ENCODE data around the gene SLC35F5.
"Not testable (repeated sequence)": the region's sequence is repeated elsewhere in the genome, so short reads cannot be mapped to it uniquely, and the experiment has no call there.

The SLC35F5 gene, protein sequence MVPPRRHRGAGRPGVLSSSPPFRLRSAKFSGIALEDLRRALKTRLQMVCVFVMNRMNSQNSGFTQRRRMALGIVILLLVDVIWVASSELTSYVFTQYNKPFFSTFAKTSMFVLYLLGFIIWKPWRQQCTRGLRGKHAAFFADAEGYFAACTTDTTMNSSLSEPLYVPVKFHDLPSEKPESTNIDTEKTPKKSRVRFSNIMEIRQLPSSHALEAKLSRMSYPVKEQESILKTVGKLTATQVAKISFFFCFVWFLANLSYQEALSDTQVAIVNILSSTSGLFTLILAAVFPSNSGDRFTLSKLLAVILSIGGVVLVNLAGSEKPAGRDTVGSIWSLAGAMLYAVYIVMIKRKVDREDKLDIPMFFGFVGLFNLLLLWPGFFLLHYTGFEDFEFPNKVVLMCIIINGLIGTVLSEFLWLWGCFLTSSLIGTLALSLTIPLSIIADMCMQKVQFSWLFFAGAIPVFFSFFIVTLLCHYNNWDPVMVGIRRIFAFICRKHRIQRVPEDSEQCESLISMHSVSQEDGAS

DNA sequence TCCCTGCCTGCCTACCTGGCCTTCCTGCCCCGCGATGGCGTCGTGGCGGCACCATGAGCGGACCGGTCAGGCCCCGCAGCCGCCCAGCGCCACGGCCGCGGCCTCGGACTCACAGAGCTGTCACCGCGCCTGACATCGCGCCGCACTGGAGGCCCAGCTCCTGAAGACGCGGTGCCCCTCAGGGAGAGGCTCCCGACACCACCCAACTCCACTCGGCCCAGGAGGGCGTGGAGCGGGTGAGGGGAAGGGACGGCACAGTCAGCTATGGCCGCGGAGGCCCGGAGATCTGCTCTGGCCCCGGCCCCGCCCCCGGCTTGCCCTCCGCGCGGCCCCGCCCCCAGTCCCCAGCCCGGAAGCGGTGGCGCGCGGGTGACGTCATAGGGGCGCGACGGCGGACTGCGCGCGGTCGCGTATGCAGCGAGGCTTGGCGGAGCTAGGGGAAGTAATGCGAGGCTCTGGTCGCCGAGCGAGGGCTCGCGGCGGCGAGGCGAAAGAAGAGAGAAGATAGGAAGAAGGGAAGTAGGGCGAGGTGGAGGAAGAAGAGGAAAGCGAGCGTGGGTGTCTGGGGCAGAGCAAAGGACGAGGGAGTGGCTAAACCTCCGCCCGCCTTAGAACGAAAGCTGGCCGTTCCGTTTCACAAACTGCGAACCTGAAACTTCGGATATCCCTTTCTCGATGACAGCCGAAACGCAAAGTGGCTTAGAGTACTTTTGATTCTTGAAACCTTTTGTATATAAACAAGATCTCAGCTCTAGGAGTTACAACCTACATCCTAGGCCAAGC lies at the start of gene SLC35F5:
SLC35F5 (minus strand) TSS at position 288 of the 783 bp plus-strand sequence; CDS start at position 55, 233 bp downstream.
- DNase-seq (ENCODE audit: low spot score): peak; percentile 79

DNA sequence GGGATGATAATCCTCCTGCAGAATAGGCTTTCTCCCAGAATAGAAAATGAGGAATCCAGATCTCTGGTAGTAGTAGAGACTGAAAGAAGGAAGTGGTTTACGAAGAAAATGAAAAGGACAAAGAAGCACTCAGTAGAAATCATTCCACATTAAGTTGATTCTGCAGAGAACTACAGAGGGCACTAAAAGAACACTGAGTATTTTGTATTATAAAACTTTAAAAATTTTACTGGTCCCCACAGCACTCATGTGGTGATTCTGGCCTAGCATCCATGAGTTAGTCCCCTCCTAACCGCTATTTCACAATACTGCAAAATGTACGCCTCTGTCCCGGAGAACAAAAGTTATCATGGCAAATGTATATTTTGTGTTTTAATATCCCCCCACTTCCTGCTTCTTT lies 42.9 kb upstream of the SLC35F5 start:
- no peak for DNase-seq (ENCODE audit: low spot score)

DNA sequence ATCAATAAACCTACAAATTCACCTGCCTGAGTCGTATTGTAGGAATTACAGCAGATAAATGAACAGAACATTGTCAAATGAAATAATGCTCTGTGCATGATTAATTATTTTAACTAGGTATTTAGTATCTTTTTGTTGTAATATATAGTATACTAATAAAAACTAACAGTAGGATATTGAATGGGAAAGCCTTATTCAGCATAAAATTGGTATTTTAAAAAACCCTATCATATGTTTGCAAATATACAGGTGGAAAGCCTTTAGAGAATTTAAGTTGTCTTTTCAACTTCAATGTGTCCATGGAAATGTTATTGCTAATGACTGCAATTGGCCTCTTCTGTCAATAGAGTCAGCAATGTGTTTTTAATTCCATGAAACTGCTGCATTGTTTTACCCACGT lies 40.8 kb upstream of the SLC35F5 start:
- DNase-seq (ENCODE audit: low spot score): no peak

DNA sequence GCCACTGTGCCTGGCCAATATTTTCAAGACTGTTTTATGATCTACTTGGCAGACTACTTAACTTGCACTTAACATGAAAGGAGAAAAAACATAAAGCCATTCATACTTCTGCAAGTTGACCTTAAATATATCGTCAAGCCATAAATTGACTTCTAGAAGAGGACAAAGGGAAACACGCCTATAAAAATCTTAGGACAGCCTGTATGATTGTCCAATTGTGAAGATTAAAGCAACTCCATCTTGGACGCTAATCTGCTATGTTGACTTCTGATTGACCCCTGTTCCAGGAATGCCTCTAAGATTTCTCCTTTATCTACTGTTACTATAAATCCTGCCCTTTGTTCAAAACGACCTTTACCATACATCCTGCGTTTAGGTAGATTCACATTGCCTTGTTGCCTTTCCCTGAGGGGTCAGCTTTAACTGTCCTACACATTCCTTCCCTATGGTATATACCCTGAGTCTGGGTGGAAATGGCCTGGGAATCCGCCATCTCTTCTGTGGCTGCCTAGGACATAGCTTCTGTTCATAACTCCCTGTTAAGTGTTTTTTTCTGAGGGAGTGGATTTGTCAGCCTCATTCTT lies 40.2 kb upstream of the SLC35F5 start:
- DNase-seq (ENCODE audit: low spot score): no peak

DNA sequence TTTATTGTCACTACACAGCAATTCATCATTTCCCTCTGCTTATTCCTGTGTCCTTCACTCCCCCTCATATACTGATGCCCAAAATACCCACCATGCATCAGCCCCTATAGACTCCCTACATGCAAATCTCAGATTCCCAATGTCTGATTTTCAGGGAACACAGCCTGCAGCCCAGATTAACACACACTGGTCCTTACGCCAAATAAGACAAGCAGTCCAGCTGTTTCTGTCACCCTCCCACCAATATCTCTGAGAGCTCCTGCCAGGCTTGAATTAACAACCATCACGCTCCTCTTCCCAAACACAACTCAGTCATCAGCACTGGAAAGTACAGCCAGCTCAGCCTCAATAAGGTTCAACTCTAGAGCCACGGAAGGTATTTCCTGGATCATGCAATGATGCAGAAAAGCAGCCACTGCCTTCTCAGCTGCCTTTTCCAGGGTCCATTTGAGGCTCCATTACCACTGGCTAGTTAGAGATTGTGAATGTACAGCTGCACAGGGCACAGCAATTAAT lies 39.0 kb upstream of the SLC35F5 start:
- no peak for DNase-seq (ENCODE audit: low spot score)

DNA sequence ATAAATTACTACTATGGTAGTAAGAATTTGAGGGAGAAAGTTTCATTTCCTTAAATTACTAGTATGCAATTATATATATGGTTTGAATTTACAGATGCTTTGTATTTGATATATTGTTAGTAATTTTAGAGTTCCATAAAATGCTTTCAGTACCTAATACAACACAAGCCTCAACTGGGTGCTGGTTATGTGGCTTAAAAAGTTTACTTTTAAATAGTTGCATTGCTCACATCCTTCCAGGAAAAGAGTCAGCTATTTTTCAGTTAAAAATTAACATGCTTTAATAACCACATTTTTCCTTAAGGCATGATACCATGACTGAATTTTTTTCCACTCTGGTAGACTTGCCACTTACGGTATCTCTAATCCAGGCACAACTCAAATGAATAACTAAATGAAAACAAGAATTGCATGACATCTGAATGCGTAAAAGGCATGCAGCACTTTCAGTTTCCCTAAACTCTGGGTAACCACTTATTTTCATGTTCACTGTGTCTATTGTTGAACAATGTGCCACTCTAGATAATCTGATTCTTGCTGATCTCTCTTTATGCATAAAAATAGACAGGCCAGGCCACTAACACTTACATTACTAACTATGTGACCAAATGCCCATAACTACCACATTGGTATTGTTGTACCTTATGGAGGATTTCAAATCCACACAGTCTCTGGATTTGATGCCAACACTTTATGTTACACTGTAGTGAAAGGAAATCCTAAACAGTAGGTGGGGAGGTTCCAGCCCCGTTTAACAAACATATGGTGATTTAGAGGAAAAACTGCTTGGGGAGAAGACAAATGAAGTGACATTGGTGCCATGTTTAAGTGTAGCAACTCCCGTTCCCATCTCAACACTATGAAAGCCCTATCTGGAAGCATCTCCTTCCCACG lies 35.5 kb upstream of the SLC35F5 start:
- DNase-seq (ENCODE audit: low spot score): peak; percentile 21

DNA sequence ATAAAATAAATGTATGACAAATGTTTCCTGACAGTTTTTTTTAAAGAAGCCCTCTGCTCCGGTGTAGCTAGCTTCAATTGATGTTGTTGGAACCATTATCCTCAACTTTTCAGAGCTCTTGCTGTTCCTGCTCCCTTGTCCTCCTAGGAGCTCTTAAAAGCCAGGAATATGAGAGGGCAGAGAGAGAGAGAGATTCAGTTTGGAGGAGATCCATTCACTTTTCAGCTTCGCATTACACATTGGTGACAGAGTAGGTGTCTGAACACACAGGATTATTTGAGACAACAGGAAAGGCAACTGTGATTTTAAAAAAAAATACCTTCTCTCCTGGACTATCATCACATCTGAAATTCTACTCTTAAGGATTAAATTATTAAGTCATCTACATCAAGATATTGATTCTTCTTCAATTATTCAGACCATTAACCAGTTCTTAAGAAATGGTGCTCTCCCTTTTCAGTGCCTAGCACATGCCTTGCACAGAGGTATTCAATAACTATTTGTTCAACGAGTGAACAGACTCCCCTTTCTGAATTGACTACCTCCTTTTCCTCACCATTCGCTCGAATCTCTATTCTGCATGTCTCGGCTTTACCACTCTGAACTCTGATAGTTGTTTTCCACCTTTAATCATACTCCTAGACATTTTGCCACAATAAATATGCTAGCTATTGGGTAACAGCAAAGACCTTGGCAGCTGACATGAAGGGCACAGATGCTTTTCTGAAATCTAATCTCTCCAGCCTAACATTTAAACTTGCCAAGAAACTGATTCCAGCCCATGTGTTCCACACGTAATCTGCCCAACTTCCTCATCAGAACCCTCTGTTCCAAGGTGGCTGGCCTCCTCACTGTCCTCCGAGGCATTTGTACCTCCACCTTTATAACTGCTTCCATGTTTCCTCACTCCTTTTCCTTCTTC lies 28.6 kb upstream of the SLC35F5 start:
- DNase-seq (ENCODE audit: low spot score): no peak

DNA sequence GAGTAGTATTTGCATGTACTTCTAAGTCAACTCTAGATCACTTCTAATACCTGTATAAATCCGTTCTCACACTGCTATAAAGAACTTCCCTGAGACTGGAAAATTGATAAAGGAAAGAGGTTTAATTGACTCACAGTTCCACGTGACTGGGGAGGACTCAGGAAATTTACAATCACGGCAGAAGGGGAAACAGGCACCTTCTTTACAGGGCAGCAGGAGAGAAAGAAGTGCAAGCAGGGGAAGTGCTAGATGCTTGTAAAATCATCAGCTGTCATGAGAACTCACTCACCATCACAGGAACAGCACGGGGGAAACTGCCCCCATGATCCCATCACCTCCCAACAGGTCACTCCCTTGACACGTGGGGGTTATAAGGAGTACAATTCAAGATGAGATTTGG lies 24.0 kb upstream of the SLC35F5 start:
- DNase-seq (ENCODE audit: low spot score): no peak

DNA sequence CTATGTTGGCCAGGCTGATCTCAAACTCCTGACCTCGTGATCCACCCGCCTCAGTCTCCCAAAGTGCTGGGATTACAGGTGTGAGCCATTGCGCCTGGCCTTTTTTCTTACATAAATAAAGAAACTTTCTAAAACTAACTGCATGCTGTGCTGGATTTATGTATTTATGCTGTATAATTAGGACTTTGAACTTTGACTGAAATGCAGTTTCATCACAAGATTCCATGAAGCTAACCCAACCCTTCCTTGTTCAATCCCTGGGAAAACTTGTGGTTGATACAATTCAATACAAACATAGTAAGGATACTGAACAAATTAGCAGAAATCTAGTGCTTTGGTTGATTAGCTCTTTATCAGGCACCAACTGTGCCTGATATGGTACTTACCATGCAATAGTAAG lies 20.9 kb upstream of the SLC35F5 start:
- no peak for DNase-seq (ENCODE audit: low spot score)

DNA sequence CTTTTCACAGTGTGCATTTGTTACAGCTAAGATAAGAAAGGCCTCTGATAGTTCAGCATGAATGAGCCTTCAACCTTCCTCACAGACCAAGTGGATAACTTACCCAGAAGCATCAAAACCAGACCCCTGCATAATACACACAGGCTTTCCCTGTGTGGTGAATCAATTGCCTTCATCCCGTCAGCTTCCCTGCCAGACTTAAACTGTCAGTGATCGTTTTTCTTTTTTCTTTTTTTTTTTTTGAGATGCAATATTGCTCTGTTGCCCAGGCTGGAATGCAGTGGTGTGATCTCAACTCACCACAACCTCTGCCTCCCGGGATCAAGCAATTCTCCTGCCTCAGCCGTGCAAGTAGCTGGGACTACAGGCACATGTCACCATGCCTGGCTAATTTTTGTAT lies 20.5 kb upstream of the SLC35F5 start:
- no peak for DNase-seq (ENCODE audit: low spot score)

DNA sequence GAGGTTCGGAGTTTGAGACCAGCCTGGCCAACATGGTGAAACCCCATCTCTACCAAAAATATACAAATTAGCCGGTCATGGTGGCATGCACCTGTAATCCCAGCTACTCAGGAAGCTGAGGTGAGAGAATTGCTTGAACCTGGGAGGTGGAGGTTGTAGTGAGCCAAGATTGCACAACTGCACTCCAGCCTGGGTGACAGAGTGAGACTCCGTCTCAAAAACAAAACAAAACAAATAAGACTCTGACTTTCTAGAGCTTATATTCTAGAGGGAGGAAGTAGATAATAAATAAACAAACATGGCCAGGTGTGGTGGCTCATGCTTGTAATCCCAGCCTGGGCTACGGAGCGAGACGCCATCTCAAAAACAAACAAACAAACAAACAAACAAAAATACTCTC lies 18.2 kb upstream of the SLC35F5 start:
- not testable (repeated sequence) for DNase-seq (ENCODE audit: low spot score)

DNA sequence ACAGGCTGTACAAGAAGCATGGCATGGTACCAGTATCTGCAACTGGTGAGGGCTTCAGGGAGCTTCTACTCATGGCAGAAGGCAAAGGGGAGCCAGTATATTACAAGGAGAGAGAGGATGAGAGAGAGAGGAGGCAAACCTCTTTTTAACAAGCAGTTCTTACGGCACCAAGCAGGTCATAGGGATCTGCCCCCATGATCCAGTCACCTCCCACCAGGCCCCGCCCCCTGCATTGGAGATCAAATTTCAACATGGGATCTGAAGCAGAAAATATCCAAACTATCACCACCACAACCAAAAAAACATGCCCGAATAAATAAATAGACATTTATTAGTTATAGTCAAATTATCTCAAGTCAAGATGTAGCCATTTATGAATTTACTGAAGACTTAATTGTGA lies 14.5 kb upstream of the SLC35F5 start:
- no peak for DNase-seq (ENCODE audit: low spot score)

DNA sequence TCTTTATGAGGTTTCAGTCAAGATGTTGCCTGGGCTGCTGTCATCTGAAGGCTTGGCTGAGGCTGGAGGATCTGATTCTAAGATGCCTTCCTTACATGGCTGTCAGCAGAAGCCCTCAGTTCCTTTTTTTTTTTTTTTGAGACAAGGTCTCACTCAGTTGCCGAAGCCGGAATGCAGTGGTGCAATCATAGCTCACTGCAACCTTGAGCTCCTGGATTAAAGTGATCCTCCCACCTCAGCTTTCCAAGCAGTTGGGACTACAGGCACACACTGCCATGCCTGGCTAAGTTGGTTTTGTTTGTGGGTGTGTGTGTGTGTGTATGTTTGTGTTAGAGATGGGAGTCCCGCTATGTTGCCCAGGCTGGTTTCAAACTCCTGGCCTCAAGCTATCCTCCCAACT lies 13.1 kb upstream of the SLC35F5 start:
- no peak for DNase-seq (ENCODE audit: low spot score)

DNA sequence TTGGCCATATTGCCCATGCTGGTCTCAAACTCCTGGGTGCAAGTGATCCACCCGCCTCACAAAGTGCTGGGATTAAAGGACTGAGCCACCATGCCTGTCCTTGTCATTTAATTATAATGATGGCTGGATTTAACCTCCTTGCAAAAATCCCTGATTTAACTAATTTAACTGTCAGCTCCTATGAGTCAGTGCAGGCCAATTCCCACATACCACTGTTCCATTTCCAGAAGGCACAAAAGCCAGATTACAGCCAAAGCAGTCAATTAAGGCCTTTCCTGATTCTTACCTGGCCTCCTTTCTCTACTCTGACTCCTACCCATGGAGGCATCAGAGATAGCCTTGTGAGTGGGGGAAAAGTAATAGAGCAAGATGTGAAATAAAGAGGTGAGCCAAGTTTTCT lies 12.3 kb upstream of the SLC35F5 start:
- no peak for DNase-seq (ENCODE audit: low spot score)

DNA sequence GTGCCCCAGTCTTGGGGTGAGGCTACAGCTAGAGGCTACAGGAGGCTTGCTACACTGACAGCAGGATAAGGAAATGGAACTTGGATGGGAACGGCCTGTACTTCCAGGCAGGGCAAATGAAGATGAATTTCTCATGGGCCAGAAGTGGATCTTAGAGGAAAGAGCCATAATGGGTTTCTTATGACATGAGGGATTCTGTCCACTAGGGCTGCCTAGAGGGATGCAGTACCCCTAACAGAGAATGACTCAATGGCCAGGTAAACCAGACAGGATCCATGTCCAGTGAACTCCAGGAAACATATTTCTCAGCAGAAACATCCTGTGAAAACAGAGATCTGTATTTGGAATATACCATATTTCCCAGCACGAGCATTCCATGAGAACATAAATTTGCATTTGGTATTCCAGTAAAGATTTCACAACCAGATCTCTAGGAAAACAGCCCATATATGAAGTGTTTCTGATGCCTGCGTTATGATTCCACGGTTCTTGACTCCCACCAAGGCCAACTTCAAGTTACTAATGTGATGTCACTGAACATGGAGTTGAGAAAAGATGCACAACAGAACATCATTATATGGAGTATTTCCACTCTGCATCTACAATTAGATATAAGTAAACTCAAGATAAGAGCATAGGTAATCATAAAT lies 11.5 kb upstream of the SLC35F5 start:
- no peak for DNase-seq (ENCODE audit: low spot score)

DNA sequence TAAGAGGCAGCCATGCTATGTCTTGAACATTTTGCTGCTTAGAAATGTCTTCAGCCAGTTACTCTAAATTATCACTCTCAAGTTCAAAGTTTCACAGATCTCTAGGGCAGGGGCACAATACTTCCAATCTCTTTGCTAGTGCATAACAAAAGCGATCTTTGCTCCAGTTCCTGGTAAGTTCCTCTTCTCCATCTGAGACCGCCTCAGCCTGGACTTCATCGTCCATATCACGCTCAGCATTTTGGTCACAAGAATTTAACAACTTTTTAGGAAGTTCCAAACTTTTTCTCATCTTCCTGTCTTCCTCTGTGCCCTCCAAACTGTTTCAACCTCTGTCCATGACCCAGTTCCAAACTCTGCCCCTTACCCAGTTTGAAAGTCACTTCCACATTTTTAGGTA lies 8.8 kb upstream of the SLC35F5 start:
- DNase-seq (ENCODE audit: low spot score): no peak

DNA sequence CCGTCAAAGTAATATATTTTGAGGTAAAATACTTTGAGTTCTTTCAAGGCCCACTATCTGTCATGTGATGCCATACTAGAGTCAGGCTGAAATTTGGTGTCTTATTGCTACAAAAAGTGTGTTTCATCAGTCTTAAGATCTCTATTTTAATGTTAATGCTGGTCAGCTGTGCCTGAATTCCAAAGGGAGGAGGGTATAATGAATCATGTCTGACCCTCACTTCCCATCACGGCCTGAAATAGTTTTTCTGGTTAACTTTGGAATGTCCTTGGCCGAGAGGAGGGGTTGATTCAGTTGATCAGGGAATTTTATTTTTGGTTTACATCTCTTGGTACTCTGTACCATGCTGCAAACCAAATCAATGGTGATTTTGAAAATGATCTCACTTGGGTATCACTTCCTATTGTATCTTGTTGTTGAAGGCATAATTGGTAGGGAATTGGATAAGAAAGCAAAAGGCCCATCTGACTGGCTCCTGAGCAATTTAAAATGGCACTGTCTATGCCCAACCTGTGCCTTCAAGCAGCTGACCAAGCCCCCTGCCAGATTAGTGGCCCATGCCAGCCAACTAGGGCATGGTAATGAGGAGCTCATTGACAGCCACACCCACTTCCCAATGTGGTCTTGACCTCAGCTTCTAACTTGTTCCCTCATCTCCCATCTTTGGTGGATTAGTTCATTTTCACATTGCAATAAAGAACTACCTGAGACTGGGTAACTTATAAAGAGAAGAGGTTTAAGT lies 6.1 kb upstream of the SLC35F5 start:
- DNase-seq (ENCODE audit: low spot score): peak; percentile 67

DNA sequence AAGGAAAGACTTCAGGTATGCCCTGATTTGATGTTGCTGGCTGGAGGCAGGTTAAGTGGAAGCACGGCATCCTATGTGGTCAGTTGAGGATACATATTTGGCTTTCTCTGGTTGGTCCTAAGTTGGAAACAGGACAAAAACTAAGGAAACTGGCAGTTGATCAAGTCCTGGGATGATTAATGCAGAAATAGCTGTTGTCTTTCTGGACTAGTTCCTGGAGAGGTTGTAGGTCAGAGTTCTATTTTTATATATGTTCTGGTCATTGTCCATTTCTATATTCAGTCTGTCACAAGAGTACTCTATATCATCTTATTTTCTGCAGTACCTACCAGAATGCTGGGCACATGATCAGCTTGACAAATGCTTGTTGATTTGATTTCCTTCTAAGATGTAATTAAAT lies 4.0 kb upstream of the SLC35F5 start:
- DNase-seq (ENCODE audit: low spot score): peak; percentile 41

DNA sequence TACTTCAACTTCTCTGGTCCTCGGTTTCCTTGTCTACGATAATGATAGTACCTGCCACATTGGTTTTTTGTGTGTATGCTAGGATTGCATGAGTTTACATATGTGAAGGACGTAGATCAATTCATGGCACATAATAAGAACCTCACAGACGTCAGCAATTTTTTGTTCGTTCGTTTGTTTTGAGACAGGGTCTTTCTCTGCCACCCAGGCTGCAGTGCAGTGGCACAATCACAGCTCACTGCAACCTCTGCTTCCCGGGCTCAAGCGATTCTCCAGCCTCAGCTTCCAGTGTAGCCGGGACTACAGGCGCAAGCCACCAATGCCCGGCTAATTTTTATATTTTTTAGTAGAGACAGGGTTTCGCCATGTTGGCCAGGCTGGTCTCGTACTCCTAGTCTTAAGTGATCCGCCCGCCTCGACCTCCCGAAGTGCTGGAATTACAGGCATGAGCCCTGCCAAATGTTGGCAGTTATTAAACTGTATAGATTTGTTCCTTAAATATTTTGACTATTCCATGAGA lies 756 bp upstream of the SLC35F5 start:
- DNase-seq (ENCODE audit: low spot score): no peak

All from hepatic stellate cell (primary cell).